Activated naive CD4-positive, alpha-beta T cell treated with anti-CD3 and anti-CD28 coated beads, Interleukin-2, amount 10 ng/mL, durations not matched to agents 7 days and 5 days (primary cell): ENCODE results near the gene COG7.
"Not testable (repeated sequence)": the region's sequence is repeated elsewhere in the genome, so short reads cannot be mapped to it uniquely, and the experiment has no call there.

ENCODE experiments used
- CTCF ChIA-PET: fragments of 350-600 bp; sonication (Branson Sonifier 250); formaldehyde crosslinking; loops from one replicate; lab custom pipeline; 2021; ENCODE audit warnings: antibody characterized with exemption; lab: Charles Lee
- DNase-seq: peaks from one replicate; pipeline ENCODE4 v3.0.0-alpha.2; 2020
- H3K27ac Mint-ChIP-seq: one replicate; pipeline ENCODE4 v1.8.0; 2021; ENCODE audit warnings: mild to moderate bottlenecking, moderate library complexity, mixed read lengths
- H3K27me3 Mint-ChIP-seq: one replicate; pipeline ENCODE4 v1.8.0; 2021; ENCODE audit warnings: mild to moderate bottlenecking, mixed read lengths
- H3K36me3 Mint-ChIP-seq: one replicate; pipeline ENCODE4 v1.8.0; 2021; ENCODE audit warnings: mixed read lengths
- H3K4me1 Mint-ChIP-seq: one replicate; pipeline ENCODE4 v1.8.0; 2021; ENCODE audit warnings: mixed read lengths
- H3K4me3 Mint-ChIP-seq: one replicate; pipeline ENCODE4 v1.8.0; 2021; ENCODE audit warnings: mild to moderate bottlenecking, moderate library complexity, mixed read lengths
- H3K9me3 Mint-ChIP-seq: one replicate; pipeline ENCODE4 v1.8.0; 2021; ENCODE audit warnings: mixed read lengths

COG7 gene

GRCh38 chr16:23420011-23420410, 33.0 kb downstream of the COG7 start:
- Mint-ChIP-seq H3K36me3 (peaks cover 10% of the 10 kb centered on the region), H3K4me3 (no peak overlapping the region), H3K4me1 (no peaks in the 10 kb centered on the region), H3K9me3 (no peaks in the 10 kb centered on the region), H3K27ac (no peak overlapping the region), H3K27me3 (no peaks in the 10 kb centered on the region)
- CTCF ChIA-PET = interaction anchor here (1.1 kb wide), 1 partner anchor 15 kb away, joined by 3 read pairs; no protein-coding TSS in a partner anchor
- DNase-seq = no peak

DNA sequence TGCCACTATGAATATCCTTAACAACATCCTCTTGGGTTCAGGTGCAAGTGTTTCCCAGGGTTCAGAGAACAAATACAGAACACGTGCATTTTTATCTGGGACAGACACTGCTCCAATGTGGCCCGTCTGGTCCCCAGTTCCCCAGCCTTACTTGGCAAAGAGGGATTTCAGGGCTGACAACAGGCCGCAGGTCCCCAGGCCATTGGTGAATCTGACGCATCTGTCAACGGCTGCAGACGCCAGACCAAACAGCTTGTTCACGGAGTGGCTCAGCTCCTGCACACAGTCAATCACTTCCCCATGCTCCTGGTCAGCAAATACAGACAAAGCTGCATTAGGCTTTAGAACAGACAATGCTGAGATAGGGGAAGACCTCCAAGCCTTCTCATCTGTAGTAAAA, 36.2 kb downstream of the COG7 start:
- Mint-ChIP-seq H3K27ac (no peak overlapping the region), H3K4me3 (no peak overlapping the region), H3K27me3 (no peaks in the 10 kb centered on the region), H3K4me1 (no peaks in the 10 kb centered on the region), H3K9me3 (no peaks in the 10 kb centered on the region), H3K36me3 (peaks cover 2% of the 10 kb centered on the region)
- CTCF ChIA-PET = no interaction called here
- no peak for DNase-seq

GRCh38 chr16:23414731-23415130, 38.3 kb downstream of the COG7 start:
- Mint-ChIP-seq H3K27me3 (no peaks in the 10 kb centered on the region), H3K36me3 (peaks cover 7% of the 10 kb centered on the region), H3K27ac (no peak overlapping the region), H3K4me1 (no peaks in the 10 kb centered on the region), H3K9me3 (no peaks in the 10 kb centered on the region), H3K4me3 (no peak overlapping the region)
- CTCF ChIA-PET = interaction anchor here (0.8 to 4.0 kb wide), 2 partner anchors 9 to 20 kb away, joined by 3 to 19 read pairs; no protein-coding TSS in a partner anchor
- DNase-seq = no peak

DNA sequence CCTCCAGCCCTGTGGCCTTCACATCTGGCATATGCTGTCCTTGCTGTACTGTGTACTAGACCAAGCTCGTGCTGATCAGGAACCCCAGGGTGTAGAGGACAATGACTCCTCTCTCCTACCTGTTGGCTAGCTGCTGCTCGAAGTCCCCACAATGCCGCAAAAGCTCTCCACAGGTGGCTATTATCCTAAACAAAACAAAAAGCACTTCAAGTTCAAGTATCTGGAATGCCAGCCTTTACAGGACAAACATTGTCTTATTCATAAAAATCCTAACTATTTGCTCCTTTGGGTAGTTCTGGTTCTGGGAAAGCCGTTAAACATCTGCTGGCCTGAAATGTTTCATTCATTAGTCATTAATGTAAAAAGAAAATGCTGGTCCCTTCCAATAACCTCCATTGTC, 42.8 kb downstream of the COG7 start:
- CTCF ChIA-PET = interaction anchor here (1.0 kb wide), 1 partner anchor 24 kb away, joined by 3 read pairs; no protein-coding TSS in a partner anchor
- Mint-ChIP-seq H3K9me3 (no peaks in the 10 kb centered on the region), H3K36me3 (peaks cover 13% of the 10 kb centered on the region), H3K27ac (no peak overlapping the region), H3K27me3 (no peaks in the 10 kb centered on the region), H3K4me1 (no peaks in the 10 kb centered on the region), H3K4me3 (no peak overlapping the region)
- DNase-seq = no peak

DNA sequence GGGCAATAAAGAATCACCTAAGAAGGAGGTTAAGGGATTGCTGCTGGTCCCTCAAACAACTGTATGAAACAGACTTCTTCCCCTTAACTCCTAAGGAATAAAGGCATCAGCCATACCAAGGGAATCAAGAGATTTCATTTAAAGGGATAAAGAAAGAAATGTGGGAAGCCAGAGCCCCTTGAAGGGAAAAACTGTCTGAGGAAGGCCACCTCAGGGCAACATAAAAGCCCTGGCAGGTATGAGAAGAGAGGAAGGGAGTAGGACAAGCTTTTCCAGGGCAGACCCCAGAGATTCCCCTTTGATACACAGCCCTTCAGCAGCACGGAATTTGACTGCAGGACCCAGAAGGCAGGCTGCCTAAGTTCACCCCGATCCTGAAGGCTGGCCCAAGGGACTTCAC, 43.5 kb downstream of the COG7 start:
- no peaks in the 10 kb centered on the region for H3K9me3 Mint-ChIP-seq
- H3K36me3 Mint-ChIP-seq = peaks cover 13% of the 10 kb centered on the region
- no peak overlapping the region for H3K27ac Mint-ChIP-seq
- CTCF ChIA-PET = no interaction called here
- H3K27me3 Mint-ChIP-seq = no peaks in the 10 kb centered on the region
- H3K4me1 Mint-ChIP-seq = no peaks in the 10 kb centered on the region
- no peak for DNase-seq
- H3K4me3 Mint-ChIP-seq = no peak overlapping the region

GRCh38 chr16:23408823-23409298, 44.1 kb downstream of the COG7 start:
- CTCF ChIA-PET = no interaction called here
- Mint-ChIP-seq H3K4me1 (no peaks in the 10 kb centered on the region), H3K36me3 (peaks cover 13% of the 10 kb centered on the region), H3K4me3 (no peak overlapping the region), H3K27ac (no peak overlapping the region), H3K27me3 (no peaks in the 10 kb centered on the region), H3K9me3 (no peaks in the 10 kb centered on the region)
- DNase-seq = no peak

DNA sequence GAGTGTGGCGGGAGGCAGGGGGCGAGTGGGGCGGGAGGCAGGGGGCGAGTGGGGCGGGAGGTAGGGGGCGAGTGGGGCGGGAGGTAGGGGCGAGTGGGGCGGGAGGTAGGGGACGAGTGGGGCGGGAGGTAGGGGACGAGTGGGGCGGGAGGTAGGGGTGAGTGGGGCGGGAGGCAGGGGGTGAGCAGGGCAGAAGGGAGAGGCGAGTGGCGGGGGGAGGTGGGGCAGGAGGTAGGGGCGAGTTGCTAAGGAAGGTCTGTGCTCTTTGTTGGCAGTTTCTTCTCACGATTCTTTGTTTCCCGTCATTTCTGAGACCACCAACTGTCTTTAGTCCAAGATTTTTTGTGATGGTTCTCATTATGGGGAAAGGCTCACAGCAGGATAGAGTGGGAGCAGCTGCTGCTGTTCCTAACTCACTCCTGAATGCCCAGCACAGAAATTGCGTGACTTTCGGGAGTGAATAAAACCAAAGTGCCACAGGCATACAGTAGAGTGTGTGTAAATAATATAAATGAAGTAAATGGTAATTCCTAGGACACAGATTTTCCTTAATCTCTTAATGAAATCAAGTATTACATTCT, 44.7 kb downstream of the COG7 start:
- Mint-ChIP-seq H3K27ac (no peak overlapping the region), H3K4me1 (no peaks in the 10 kb centered on the region), H3K9me3 (no peaks in the 10 kb centered on the region), H3K4me3 (no peak overlapping the region), H3K36me3 (peaks cover 13% of the 10 kb centered on the region), H3K27me3 (no peaks in the 10 kb centered on the region)
- CTCF ChIA-PET = no interaction called here
- no peak for DNase-seq

- H3K4me1 Mint-ChIP-seq = no peaks in the 10 kb centered on the region
- no peak overlapping the region for H3K27ac Mint-ChIP-seq
- H3K4me3 Mint-ChIP-seq = no peak overlapping the region
- no peaks in the 10 kb centered on the region for H3K27me3 Mint-ChIP-seq
- no peak for DNase-seq
- CTCF ChIA-PET = interaction anchor here (2.0 kb wide), 1 partner anchor 26 kb away, joined by 5 read pairs; no protein-coding TSS in a partner anchor
- no peaks in the 10 kb centered on the region for H3K9me3 Mint-ChIP-seq
- peaks cover 20% of the 10 kb centered on the region for H3K36me3 Mint-ChIP-seq
Measured at GRCh38 chr16:23407436-23408127, 45.4 kb downstream of the COG7 start.

- H3K4me1 Mint-ChIP-seq = no peaks in the 10 kb centered on the region
- DNase-seq = no peak
- CTCF ChIA-PET = interaction anchor here (2.0 kb wide), 1 partner anchor 27 kb away, joined by 5 read pairs; no protein-coding TSS in a partner anchor
- H3K27ac Mint-ChIP-seq = no peak overlapping the region
- H3K27me3 Mint-ChIP-seq = no peaks in the 10 kb centered on the region
- H3K4me3 Mint-ChIP-seq = no peak overlapping the region
- no peaks in the 10 kb centered on the region for H3K9me3 Mint-ChIP-seq
- H3K36me3 Mint-ChIP-seq = peaks cover 24% of the 10 kb centered on the region
Measured at GRCh38 chr16:23406546-23407240, 46.3 kb downstream of the COG7 start.

- Mint-ChIP-seq H3K27me3 (no peaks in the 10 kb centered on the region), H3K4me1 (no peaks in the 10 kb centered on the region), H3K27ac (no peak overlapping the region), H3K4me3 (no peak overlapping the region), H3K36me3 (peaks cover 26% of the 10 kb centered on the region), H3K9me3 (no peaks in the 10 kb centered on the region)
- no peak for DNase-seq
- CTCF ChIA-PET = interaction anchor here (0.6 to 2.0 kb wide), 3 partner anchors 27 to 33 kb away, joined by 3 to 5 read pairs (median 3); no protein-coding TSS in a partner anchor
Measured at GRCh38 chr16:23406024-23406423, 47.0 kb downstream of the COG7 start.

DNA sequence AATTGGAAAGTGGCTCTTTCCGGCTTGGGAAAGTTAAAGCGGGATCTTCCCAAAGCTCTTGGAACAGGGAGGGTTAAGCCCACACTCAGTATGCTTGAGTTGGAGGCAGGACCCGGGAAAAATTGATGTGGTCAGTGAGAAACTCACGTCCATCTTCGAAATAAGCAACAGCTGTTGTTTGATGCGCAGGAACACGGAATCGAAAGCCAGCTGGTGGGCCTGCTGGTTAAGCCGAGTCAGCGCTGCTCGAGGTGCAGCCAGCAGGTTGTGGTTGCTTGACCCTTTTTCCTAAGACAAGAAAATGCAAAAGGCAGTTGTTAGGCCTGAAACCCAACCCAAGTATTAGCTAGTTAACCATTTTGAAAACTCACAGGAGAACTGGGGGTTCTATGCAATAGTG, 49.4 kb downstream of the COG7 start:
- H3K27me3 Mint-ChIP-seq = no peaks in the 10 kb centered on the region
- no peak overlapping the region for H3K27ac Mint-ChIP-seq
- H3K9me3 Mint-ChIP-seq = no peaks in the 10 kb centered on the region
- CTCF ChIA-PET = no interaction called here
- H3K4me3 Mint-ChIP-seq = no peak overlapping the region
- H3K36me3 Mint-ChIP-seq = peaks cover 33% of the 10 kb centered on the region
- H3K4me1 Mint-ChIP-seq = no peaks in the 10 kb centered on the region
- no peak for DNase-seq

- no peak for DNase-seq
- H3K36me3 Mint-ChIP-seq = peaks cover 33% of the 10 kb centered on the region
- CTCF ChIA-PET = no interaction called here
Measured at GRCh38 chr16:23402100-23402499, 50.9 kb downstream of the COG7 start.

DNA sequence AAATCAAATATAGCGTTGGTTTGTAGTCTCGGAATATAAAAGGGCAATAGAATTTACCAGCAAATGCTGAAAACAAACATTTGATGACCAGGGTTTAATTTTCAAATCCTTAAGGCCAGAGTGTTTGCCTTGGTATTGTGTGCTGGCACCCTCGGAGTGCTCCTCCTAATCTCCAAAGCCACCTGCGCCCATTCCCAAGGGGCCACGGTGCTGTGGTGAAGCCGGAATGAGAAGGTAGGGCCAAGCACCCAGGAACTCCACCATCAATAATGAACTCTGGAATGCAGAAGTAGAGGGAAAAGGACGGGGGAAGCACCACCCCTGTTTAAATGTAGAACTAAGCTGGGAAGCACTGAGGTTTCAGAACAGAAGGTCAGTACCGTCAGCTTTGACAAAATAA, 51.9 kb downstream of the COG7 start:
- no peaks in the 10 kb centered on the region for H3K27me3 Mint-ChIP-seq
- H3K4me3 Mint-ChIP-seq = no peak overlapping the region
- no peak overlapping the region for H3K27ac Mint-ChIP-seq
- H3K4me1 Mint-ChIP-seq = no peaks in the 10 kb centered on the region
- H3K36me3 Mint-ChIP-seq = peaks cover 33% of the 10 kb centered on the region
- no peaks in the 10 kb centered on the region for H3K9me3 Mint-ChIP-seq
- CTCF ChIA-PET = no interaction called here
- no peak for DNase-seq

More at GRCh38 chr16:23402100-23402499, 50.9 kb downstream of the COG7 start:
- no peaks in the 10 kb centered on the region for H3K4me1 Mint-ChIP-seq
- no peaks in the 10 kb centered on the region for H3K27me3 Mint-ChIP-seq
- H3K4me3 Mint-ChIP-seq = no peak overlapping the region
- no peak overlapping the region for H3K27ac Mint-ChIP-seq
- H3K9me3 Mint-ChIP-seq = no peaks in the 10 kb centered on the region

GRCh38 chr16:23400447-23400846, 52.5 kb downstream of the COG7 start:
- H3K36me3 Mint-ChIP-seq = peaks cover 33% of the 10 kb centered on the region
- CTCF ChIA-PET = not testable (repeated sequence)

More at GRCh38 chr16:23400447-23400846, 52.5 kb downstream of the COG7 start:
- not testable (repeated sequence) for H3K4me3 Mint-ChIP-seq, H3K4me1 Mint-ChIP-seq, H3K27ac Mint-ChIP-seq, DNase-seq, H3K27me3 Mint-ChIP-seq, H3K9me3 Mint-ChIP-seq
